MM.1S (cell line): ENCODE measurements around the gene IMMP2L.

Experiments
- DNase-seq: peaks from one replicate; pipeline ENCODE4 v3.0.0-alpha.2; 2015
- H2AFZ ChIP-seq: fragments of 300-600 bp; sonication (generic); 2 replicates; pipeline ENCODE4 v1.6.0; 2016; ENCODE audit warnings: antibody characterized with exemption, low read length
- H3F3A ChIP-seq: fragments of 300-600 bp; sonication (generic); 2 replicates; pipeline ENCODE4 v1.6.1; 2016; ENCODE audit warnings: mild to moderate bottlenecking, antibody characterized with exemption, low read length, moderate library complexity, mixed read lengths; ENCODE audit not compliant: insufficient read depth
- H3K27ac ChIP-seq: fragments of 300-600 bp; sonication (generic); 2 replicates; pipeline ENCODE4 v1.5.1; 2016; ENCODE audit warnings: mild to moderate bottlenecking, low read length
- H3K27me3 ChIP-seq: fragments of 300-600 bp; sonication (generic); replicated peaks from 2 replicates; pipeline ENCODE4 v1.6.0; 2016; ENCODE audit warnings: low read length; ENCODE audit not compliant: insufficient read depth
- H3K36me3 ChIP-seq: fragments of 300-600 bp; sonication (generic); replicated peaks from 2 replicates; pipeline ENCODE4 v1.6.1; 2016; ENCODE audit warnings: mild to moderate bottlenecking, low read length, mixed read lengths; ENCODE audit not compliant: insufficient read depth
- H3K4me1 ChIP-seq: fragments of 300-600 bp; sonication (generic); 2 replicates; pipeline ENCODE4 v1.6.1; 2016; ENCODE audit warnings: low read length, mixed read lengths
- H3K4me2 ChIP-seq: fragments of 300-600 bp; sonication (generic); 2 replicates; pipeline ENCODE4 v1.6.0; 2016; ENCODE audit warnings: low read depth, low read length
- H3K4me3 ChIP-seq: fragments of 300-600 bp; sonication (generic); 2 replicates; pipeline ENCODE4 v1.5.1; 2016; ENCODE audit warnings: low read length, mixed read lengths
- H3K79me2 ChIP-seq: fragments of 300-600 bp; sonication (generic); 2 replicates; pipeline ENCODE4 v1.6.1; 2016; ENCODE audit warnings: mixed run types, low read length, mixed read lengths
- H3K9ac ChIP-seq: fragments of 300-600 bp; sonication (generic); 2 replicates; pipeline ENCODE4 v1.6.1; 2016; ENCODE audit warnings: low read length, mixed read lengths
- H3K9me2 ChIP-seq: fragments of 300-600 bp; sonication (generic); replicated peaks from 2 replicates; pipeline ENCODE4 v1.6.1; 2016; ENCODE audit warnings: mild to moderate bottlenecking, low read length, mixed read lengths; ENCODE audit not compliant: insufficient read depth
- H3K9me3 ChIP-seq: fragments of 300-600 bp; sonication (generic); replicated peaks from 2 replicates; pipeline ENCODE4 v1.6.1; 2016; ENCODE audit warnings: mild to moderate bottlenecking, low read length, mixed read lengths; ENCODE audit not compliant: insufficient read depth
- H4K20me1 ChIP-seq: fragments of 300-600 bp; sonication (generic); 2 replicates; pipeline ENCODE4 v1.6.1; 2016; ENCODE audit warnings: mild to moderate bottlenecking, low read length, moderate library complexity, mixed read lengths; ENCODE audit not compliant: insufficient read depth
- EZH2 ChIP-seq: fragments of 300-600 bp; sonication (generic); optimal IDR thresholded peaks from 2 replicates; pipeline ENCODE3; 2017; ENCODE audit warnings: low read depth, mild to moderate bottlenecking, antibody characterized with exemption, low read length, mixed read lengths
- EZH2phosphoT487 ChIP-seq: fragments of 300-600 bp; sonication (generic); IDR thresholded peaks from 2 replicates; pipeline ENCODE4 v1.6.1; 2018; ENCODE audit warnings: antibody characterized with exemption, low read length
- TF ChIP-seq, protein P1 (sequence below): fragments of 300-600 bp; sonication (generic); IDR thresholded peaks from 2 replicates; pipeline ENCODE4 v1.5.1; 2016; ENCODE audit warnings: antibody characterized with exemption, low read length, mixed read lengths

IMMP2L gene

GRCh38 chr7:111056371-111056770 is 505.9 kb downstream of the IMMP2L start:
- H3K4me3 ChIP-seq: no peak overlapping the region
- no peaks in the 10 kb centered on the region for H4K20me1 ChIP-seq
- TF ChIP-seq EZH2 (no peak), EZH2phosphoT487 (no peak)
- TF ChIP-seq, protein P1, sequence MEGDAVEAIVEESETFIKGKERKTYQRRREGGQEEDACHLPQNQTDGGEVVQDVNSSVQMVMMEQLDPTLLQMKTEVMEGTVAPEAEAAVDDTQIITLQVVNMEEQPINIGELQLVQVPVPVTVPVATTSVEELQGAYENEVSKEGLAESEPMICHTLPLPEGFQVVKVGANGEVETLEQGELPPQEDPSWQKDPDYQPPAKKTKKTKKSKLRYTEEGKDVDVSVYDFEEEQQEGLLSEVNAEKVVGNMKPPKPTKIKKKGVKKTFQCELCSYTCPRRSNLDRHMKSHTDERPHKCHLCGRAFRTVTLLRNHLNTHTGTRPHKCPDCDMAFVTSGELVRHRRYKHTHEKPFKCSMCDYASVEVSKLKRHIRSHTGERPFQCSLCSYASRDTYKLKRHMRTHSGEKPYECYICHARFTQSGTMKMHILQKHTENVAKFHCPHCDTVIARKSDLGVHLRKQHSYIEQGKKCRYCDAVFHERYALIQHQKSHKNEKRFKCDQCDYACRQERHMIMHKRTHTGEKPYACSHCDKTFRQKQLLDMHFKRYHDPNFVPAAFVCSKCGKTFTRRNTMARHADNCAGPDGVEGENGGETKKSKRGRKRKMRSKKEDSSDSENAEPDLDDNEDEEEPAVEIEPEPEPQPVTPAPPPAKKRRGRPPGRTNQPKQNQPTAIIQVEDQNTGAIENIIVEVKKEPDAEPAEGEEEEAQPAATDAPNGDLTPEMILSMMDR: no peak
- no peaks in the 10 kb centered on the region for H3K9me3 ChIP-seq
- no peaks in the 10 kb centered on the region for H3K36me3 ChIP-seq
- H2AFZ ChIP-seq: no peak overlapping the region
- no peaks in the 10 kb centered on the region for H3K79me2 ChIP-seq
- H3K9me2 ChIP-seq: no peaks in the 10 kb centered on the region
- no peaks in the 10 kb centered on the region for H3K4me1 ChIP-seq
- H3F3A ChIP-seq: no peaks in the 10 kb centered on the region
- no peak overlapping the region for H3K4me2 ChIP-seq
- H3K27me3 ChIP-seq: no peaks in the 10 kb centered on the region
- H3K9ac ChIP-seq: no peak overlapping the region
- DNase-seq: no peak
- no peak overlapping the region for H3K27ac ChIP-seq

DNA sequence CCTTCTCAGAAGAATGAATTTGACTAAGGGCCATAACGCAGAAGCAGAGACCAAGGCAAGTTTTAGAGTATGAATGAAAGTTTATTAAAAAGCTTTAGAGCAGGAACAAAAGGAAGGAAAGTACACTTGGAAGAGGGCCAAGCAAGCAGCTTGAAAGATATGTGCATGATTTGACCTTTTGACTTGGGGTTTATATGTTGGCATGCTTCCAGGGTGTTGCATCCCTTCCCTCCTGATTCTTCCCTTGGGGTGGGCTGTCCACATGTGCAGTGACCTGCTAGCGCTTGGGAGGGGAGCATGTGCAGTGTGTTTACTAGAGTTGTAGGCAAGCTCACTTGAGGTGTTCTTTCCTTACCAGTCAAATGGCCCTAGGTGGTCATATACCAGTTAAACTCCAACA is 509.3 kb downstream of the IMMP2L start:
- H3K9me3 ChIP-seq: no peaks in the 10 kb centered on the region
- H3K4me1 ChIP-seq: no peaks in the 10 kb centered on the region
- no peaks in the 10 kb centered on the region for H3K36me3 ChIP-seq
- H3F3A ChIP-seq: no peaks in the 10 kb centered on the region
- H4K20me1 ChIP-seq: no peaks in the 10 kb centered on the region
- no peak overlapping the region for H3K4me2 ChIP-seq
- no peak overlapping the region for H2AFZ ChIP-seq
- TF ChIP-seq EZH2phosphoT487: no peak
- no peak overlapping the region for H3K4me3 ChIP-seq
- no peak for DNase-seq
- H3K27me3 ChIP-seq: no peaks in the 10 kb centered on the region
- H3K27ac ChIP-seq: no peak overlapping the region
- H3K9ac ChIP-seq: no peak overlapping the region
- H3K9me2 ChIP-seq: no peaks in the 10 kb centered on the region
- H3K79me2 ChIP-seq: no peaks in the 10 kb centered on the region

- Histone ChIP-seq H3K9me2 (no peaks in the 10 kb centered on the region), H4K20me1 (no peaks in the 10 kb centered on the region), H3K36me3 (no peaks in the 10 kb centered on the region), H3K9me3 (no peaks in the 10 kb centered on the region), H3K9ac (no peak overlapping the region), H2AFZ (no peak overlapping the region), H3K4me1 (no peaks in the 10 kb centered on the region), H3F3A (no peaks in the 10 kb centered on the region), H3K27ac (no peak overlapping the region), H3K27me3 (no peaks in the 10 kb centered on the region), H3K4me3 (no peak overlapping the region), H3K79me2 (no peaks in the 10 kb centered on the region), H3K4me2 (no peak overlapping the region)
- TF ChIP-seq EZH2phosphoT487 (no peak), EZH2 (no peak)
- TF ChIP-seq, protein P1: no peak
- DNase-seq: no peak
Measured at GRCh38 chr7:111051832-111052231, 510.5 kb downstream of the IMMP2L start.

DNA sequence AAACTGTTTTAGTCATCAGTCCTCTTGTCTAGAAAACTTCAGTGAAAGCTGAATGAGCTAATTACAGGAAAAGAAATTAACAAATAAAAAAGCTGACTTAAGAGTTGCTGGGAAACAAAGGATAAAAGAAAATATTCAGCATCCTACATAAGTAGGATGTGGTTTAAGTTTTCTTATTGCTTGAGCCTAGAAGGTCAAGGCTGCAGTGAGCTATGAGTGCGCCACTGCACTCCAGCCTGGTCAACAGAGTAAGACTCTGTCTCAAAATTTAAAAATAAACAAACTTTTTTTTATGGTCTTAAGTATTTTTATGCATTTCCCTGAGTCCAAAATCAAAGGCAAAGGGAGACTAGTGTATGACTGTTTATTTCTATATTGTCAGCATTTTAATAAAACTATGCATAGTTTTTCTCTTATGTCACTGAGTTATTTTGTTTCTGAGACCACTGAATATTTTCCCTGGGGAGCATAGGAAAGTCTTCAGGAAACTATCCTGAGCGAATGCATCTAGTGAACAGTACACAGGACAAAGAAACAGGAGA is 511.3 kb downstream of the IMMP2L start:
- no peak overlapping the region for H3K27ac ChIP-seq
- no peak overlapping the region for H3K9ac ChIP-seq
- H3K27me3 ChIP-seq: no peaks in the 10 kb centered on the region
- H3K4me1 ChIP-seq: no peaks in the 10 kb centered on the region
- no peaks in the 10 kb centered on the region for H4K20me1 ChIP-seq
- H2AFZ ChIP-seq: no peak overlapping the region
- H3K79me2 ChIP-seq: no peaks in the 10 kb centered on the region
- no peak overlapping the region for H3K4me3 ChIP-seq
- no peak overlapping the region for H3K4me2 ChIP-seq
- H3K36me3 ChIP-seq: no peaks in the 10 kb centered on the region
- DNase-seq: no peak
- no peaks in the 10 kb centered on the region for H3F3A ChIP-seq
- no peak for TF ChIP-seq EZH2phosphoT487
- no peak for TF ChIP-seq EZH2
- TF ChIP-seq, protein P1: no peak
- no peaks in the 10 kb centered on the region for H3K9me2 ChIP-seq
- no peaks in the 10 kb centered on the region for H3K9me3 ChIP-seq
